ENCODE data around the gene ASIC2.

Gene ASIC2

DNA sequence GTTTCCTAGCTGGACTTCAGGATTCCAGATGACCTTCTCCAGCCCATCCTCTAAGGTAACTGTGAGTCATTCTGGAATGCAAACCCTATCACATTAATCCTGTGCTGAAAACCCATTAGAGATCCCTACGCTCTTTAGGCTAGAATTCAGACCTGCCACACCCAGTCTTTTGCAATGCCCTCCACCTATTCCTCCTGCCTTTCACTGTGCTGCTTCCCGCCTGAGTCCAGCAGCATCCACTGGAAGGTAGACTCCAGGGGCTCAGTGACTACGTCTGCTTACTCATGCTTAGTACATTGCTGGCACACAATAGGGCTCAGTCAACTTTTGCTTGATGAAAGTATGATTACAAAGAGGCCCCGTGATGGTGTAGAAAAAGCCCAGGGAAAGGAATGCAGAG, 180.3 kb downstream of the ASIC2 start:
- DNase-seq: no peak

DNA sequence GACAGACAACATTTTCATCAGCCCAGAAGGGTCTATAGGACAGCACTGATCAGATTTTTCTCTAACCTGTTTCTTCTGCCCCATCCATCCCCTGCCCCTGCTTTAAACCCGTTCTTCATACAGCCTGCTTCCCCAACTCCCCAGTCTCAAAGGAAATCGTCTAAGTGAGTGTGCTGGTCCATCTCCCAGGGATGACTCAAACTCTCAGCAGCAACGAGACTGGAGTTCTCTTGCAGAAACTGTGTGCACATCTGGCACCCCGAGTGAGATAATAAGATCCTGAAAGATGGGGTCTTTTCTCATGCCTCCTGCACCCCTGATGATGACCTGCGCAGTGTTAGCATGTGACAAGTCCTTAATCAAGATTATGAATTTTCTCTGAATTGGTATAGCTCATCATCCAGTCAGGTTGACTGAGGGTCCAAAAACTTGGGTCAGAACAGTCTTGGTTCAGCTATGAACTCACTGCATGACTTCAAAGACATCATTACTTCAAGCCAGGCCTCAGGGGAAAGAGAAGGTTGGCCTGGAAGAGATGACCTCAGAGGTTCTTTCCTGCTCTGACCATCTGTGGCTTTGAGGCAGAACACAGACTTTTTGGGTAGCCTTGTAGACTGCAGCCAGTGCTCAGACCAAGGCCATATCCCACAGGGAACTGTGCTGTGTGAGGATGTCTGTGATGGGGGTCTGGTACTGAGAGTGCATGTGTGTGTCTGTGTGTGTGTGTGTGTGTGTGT, 183.6 kb downstream of the ASIC2 start:
- DNase-seq: no peak

DNA sequence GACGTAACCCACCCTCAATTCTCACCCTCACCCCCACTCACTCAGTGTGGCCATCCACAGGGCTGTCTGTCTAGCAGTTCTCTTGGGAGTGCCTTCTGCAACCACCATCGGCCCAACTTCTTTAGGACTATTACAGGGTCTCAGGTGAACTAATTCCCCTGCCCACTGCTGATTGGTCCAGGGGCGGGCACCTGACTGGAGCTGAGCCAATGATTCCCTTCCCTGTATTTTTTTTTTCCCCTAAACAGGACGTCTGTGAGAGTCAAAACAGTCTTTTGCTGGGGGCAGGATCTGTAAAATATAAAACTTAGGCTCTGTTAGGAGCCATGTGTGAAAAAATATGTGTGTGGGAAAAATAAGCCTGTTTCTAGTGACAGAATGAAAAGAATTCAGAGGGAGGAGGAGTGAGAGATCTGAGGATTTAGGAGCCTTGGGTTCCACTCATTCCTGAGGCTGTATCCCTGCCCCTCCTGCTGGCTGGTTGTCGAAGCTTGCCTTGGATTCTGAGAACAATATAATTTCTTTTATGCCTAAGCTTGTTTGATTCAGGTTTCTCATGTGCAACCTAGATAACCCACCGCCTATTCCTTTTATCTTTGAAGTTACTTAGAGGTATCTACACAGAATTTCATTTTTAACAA, 186.4 kb downstream of the ASIC2 start:
- no peak for DNase-seq

DNA sequence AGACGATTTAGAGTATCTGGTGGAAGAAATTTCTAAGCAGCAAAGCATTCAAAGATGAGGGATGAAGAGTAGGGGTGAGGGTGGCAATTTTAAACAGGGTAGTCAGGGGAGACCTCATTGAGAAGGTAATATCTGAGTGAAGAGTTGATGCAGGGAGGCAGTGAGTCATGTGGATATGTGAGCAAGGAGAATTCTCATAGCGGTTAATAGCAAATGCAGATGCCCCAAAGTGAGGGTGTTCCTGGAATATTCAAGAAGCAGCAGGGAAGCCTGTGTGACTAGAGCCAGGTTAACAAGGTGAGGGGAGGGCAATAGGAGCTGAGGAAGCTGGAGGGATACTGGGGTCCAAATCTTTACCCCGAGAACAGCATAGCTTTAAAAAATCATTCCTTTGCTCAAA, 187.2 kb downstream of the ASIC2 start:
- no peak for DNase-seq

DNA sequence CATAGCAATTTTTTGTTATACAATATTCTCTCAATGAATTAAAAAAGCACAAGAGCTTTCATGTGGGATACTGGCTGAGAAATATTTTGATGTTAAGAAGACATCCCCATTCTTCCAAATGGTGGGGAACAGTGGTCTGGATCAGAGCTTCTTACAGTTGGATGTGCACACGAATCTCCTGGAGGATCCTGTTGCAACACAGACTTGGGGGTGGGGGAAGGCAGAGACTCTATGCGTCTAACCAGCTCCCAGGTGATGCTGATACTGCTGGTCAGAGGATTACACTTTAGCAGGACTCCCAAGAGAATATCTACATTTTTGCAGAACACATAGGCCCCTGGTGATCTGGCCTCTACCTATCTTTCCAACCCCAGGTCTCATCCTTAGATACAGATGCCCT, 193.2 kb downstream of the ASIC2 start:
- no peak for DNase-seq

DNA sequence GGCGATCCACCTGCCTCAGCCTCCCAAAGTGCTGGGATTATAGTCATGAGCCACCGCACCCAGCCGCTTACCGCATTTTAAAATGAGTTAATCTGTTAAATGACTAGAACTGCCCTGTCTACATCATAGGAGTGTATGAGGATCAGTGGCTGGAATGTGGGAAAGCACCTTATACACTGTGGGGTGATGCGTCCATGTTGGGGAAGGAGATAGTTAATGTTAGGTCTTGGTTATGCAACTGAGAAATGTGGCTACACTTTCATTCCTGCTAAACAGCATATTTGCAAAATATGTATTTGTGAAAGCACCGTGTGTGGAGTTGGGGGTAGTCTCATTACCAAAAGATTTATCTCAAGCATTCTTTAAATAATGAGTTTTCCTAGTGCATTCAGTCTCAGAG, 193.8 kb downstream of the ASIC2 start:
- DNase-seq: no peak

DNA sequence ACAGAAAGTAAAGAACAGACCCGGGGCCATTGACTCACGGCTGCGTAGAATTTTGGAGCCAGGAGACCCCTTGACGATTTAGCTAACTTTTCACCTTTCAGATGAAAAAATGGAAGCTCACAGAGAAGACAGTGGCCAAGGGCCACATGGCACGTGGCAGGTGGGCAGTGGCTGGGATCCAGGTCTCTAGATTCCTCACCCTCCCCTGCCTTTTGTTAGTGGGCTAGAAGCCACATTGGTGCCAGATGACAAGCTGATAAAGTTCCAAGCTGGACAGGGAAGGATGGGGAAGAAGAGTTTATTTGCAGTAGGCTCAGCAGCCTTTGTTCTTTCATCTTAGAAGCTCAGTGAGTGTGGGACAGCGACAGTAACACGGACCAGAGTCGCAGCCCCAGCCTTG, 195.7 kb downstream of the ASIC2 start:
- DNase-seq: no peak

DNA sequence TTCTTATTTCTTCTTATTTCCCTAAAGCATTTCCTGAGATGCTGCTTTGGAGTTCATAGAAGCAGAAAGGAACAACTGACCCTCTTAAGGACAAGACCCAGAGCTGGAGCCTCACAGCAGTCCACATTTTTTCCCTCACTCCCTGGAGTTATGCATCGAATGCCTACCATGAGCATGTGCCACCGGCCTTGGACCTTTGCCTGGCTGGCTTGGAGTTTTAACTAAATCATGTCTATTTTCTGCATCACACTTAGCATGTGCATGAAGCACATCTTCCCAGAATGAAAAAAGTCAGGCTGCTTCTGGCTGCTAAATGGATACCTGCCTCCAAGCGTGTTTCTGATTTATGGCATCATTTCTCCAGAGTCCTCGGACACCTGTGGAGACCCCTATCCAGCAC, 196.9 kb downstream of the ASIC2 start:
- DNase-seq: no peak

DNA sequence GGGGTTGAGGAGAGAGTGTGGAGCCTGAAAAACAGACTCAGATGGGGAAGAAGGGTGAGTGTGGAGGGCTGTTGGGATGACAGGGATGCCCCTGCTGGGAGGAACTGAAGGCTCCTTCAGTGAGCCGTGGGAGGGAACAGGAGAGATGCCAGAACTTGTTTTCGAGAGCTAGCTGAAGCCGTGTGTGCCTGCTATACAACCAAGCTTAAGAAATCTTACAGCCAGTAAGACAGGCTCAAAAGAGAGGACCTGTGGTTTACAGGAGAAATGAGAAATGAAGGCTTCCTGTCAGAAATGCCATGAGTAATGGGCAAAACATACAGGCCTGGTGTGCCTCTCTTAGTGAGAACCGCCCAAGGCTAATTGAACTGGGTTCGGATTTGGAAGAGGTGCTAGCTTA, 201.8 kb downstream of the ASIC2 start:
- DNase-seq: no peak

DNA sequence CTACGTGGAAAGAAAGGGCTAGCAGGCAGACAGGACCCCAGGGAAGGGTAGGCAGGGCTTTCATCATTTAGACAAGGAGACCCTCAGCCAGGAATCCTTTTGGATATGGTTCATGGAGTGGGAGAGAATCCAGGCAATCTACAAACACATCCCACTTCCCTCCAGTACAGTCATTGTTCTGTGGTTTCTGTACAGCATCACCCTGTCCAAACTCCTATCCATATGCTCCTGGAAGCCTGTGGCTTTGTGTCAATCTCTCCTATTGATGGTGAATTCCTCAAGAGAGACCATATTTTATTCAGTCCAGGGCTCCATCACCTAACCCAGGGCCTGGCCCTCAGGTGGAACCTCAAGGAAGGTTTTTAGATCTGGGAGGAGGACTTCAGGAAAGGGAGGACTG, 202.3 kb downstream of the ASIC2 start:
- no peak for DNase-seq

DNA sequence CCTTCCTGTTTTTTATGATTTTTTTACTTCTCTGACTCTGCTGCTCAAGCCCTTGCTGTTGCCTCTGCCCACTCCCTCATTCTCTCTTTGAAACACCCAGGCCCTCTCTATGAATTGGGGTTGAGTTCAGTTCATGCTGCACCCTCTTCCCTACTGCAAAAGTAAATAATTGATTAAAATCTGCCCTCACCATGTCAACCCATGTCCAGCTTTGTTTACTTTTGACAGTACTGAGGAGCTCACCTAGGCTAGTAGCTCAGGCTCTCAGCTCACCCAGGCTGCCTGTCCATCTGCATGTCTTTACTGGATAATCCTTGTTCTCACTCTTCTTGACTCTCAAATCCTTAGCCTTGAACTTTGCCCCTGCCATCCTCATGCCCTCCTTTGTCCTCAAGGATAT, 206.2 kb downstream of the ASIC2 start:
- no peak for DNase-seq

DNA sequence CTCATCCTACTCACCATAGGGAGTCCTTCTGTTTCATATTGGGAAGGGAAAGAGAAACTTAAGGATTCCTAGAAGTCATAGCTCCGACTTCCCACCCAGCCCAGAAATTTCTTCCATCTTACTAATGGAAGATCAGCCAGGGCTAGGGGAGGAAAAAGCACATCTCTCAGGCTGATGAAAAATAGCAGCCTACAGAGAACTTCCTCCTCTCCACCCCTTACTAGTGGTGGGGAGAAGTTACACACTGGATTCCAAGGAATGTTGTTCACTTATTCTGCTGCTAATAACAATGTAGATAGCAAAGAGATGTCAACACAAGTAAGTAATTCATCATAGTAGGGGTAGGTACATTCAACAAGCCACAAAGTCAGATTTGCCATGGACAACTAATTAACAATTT, 207.1 kb downstream of the ASIC2 start:
- no peak for DNase-seq

DNA sequence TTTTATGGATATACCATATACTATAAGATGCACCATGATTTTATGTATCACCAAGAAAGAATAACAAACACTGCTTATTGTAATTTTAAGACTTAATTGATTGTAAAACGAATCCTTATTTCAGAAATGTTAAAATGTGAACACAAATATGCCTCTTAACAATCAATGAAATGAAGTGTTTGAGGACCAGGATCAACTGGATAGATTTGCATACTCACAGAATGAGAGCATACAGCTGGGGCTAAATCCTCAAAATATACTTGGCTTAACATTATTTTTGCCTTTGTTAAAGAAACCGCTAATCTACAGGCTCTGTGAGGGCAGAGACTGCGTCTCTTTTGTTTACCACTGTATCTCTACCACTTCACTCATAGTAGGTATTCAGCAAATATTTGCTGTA, 207.8 kb downstream of the ASIC2 start:
- no peak for DNase-seq

DNA sequence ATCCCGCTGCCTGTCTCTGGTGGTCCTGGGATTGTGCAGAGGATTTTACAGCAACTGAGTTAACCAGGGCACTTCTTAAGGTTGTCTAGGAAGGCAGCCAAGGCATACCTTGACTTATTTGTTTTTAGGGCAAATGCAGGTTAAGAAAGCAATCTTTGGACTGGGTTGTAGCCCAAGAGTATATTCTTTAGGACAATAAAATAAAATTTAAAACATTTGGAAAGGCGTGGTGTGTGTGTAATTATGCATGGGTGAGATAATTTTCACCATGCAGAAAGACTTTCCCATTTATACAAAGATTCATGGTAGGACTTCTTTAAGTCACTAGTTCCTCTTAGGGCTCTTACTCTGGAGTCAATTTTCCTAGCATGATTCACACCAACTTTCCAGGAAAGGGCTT, 208.3 kb downstream of the ASIC2 start:
- no peak for DNase-seq

DNA sequence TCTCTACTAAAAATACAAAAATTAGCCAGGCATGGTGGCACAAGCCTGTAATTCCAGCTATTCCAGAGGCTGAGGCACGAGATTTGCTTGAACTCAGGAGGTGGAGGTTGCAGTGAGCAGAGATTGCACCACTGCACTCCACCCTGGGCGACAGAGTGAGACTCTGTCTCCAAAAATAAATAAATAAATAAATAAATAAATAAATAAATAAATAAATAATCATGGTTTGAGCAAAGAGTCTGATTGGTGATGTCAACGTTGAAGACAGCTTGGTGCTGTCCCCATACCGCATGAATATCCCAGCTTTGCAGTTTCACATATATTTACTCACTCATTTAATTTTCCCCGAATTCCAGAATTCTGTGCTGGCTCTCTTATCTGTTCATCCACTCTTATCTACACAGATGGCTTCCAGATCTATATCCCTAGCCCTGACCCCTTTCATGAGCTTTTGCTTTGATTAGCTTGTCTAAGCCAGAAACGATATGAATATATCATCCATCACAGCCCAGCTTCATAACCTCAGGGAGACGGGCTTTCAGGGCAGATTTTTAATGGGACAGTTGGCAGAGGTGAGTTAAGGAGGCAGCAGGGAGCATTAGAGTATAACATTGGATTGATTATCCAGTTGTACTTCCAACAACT, 210.4 kb downstream of the ASIC2 start:
- no peak for DNase-seq

DNA sequence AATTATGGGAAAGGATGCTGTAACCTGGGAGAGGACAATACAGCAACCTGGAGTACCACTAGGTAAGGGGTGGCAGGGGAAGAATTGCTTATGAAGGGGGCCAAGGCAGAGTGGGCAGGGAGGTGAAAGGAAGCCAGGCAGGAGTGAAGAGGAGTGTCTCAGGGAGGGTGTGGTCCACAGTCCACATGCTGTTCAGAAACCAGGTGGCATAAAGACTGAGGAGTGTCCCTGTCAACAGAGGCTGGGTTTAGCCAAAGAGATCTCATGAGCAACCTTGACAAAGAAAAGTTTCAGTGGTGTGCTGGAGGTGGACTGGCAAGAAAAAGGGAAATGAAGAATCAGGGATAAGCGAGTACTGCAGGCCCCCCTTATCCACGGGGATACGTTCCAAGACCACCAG, 213.0 kb downstream of the ASIC2 start:
- no peak for DNase-seq

DNA sequence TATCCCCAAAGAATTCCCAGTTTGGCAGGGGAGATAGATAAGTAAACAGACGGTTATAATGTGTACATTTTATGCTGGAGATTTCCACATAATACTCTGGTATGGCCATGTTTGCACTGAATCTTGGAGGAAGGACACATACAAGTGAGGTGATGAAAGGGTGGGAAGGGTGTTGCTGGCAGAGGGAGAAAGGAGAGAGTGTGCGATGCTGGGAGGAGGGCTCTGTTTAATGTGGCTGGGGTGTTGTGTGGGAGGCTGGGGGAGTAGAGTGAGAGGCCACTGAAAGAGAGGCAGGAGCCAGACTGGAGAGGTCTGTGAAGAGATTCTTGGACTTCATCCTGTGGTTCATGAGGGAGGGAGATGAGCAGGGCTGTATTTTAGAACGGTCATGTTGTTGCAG, 213.9 kb downstream of the ASIC2 start:
- DNase-seq: no peak

DNA sequence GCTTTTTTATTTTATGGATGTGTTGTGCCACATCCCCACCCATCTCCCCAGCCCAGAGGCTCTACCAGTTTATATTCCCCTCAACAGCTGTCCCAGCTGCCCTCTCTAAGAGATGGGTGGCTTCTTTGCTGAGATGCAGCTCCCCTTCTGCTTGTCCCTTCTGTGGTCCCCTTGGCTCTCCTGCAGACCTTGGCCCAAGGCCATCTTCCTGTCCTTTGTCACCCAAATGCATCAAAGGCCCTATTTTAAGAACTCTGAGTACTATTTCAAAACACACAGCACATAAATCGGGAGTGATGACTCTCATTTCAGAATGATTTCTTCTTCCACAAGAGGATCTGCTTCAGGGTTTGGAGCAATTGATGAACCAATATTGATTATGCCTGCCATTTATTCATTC, 216.1 kb downstream of the ASIC2 start:
- DNase-seq: no peak

DNA sequence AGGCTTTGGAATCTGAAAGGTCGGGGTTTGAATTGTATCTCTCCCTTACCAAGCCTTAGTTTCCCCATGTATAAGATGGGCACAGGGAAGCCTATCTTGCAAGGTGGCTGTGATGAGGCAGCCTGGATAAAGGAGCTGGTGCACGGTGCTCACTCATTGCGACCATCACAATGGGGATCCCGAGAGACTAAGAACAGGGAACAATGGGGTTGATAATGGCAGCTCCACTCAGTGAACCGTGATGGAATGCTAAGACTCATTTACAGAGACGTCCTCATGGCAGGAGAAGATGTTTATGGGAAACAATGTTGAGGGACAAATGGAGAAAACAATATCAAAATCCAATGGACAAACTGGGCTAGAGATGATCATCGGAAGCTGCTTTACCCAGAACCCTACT, 219.7 kb downstream of the ASIC2 start:
- no peak for DNase-seq

DNA sequence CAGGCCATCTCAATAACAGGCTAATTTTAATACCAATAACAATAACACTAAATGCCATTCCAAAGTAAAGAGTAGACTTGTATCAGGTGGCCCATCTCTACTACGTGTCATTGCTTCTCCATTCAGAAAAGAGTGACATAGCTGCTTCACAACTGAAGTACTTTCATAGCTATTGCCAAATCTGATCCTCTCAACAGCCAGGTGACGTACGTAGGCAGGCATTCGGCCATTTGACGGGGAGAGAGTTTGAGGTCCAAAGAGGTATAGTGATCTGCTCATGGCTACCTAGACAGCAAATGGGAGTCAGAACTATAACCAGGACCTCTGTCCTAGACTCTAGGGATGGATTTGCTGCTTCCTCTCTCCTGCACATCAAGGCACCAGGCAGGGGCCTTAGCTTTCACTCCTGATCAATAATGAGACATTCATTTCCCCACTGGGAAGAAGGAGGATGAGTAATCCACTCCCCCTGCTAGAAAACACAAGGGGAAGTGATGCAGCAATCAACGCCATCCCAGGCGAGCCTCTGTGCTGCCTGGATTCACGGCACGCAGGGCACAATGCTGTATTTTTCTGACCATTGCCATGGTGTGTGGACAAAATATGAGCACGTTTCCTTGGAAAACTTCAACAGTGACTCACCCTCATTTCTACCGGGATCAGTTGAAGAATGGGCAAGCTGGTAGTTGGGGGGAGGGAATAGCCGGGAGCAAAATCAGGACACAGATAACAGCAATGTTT, 220.5 kb downstream of the ASIC2 start:
- no peak for DNase-seq

DNA sequence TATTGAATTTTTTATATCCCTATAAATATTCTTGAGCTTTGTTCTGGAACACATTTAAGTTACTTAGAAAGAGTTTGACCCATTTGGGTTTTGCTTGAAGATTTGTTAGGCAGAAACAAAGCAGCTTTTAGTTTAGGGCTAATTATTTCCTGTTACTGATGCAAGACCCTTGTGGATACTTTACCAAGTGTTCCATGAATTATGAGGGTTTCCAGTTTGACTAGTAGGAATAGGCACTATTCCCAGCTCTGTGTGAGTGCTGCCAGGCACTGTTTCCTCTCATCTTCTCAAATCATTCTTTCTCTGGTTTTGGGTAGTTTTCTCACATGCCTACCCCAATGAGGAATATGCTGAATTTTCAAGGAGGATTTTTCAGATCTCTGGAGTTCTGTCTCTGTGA, 221.4 kb downstream of the ASIC2 start:
- DNase-seq: no peak

DNA sequence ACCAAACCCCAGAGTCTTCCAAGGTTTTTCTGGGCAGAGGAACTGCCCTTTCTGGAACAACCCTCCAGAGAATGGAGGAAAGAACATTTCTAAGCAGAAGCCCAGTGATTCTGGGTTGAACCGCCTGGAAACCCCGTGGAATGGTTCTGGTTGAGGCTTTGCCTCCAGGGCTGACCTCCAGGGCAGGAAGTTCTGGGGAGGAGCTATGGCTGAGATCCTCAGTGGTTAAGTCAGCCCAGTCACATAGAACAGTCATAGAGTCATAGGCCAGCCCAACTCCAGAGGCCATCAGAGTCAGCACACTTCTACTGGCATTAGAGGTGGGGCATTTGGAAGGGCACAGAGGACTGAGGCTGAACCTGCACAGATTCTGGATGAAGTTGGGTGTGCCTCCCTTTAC, 235.5 kb downstream of the ASIC2 start:
- no peak for DNase-seq

DNA sequence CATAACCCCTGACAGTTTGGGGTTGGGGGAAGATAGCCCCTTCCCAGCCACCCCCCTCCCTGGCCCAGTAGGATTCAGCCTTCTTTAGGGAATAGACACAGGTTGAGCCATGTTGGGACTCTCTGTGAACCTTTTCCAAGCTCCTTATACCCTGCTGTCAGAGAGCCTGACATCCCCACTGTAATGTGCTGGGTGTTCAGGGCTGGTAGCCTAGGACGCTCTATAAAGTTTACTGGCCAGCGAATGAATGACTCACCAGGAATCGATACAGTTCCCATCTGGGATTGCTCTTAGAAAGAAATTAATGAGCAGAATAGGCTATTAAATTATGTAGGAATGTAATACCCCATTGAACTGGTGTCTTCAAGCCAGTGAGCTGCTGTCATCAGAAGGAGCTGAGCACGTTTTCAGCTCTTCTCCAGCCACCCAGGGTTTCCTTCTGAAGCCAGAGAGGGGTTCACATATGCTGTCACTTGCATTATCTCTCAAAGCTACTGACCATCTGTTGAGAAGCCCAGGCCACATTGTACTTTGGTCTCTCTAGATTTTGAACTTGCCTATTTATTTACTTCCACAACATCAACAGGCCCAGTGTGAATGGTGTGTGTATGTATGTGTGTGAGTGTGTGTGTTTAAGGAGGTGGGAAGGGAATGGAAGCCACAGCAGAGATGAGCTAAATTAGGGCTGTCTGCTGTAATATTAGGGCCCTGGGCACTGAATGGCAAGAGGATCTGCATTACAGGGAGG, 236.5 kb downstream of the ASIC2 start:
- DNase-seq: no peak

Measured in right hindlimb (tissue), 1 donor.